ENCODE data around the gene WSCD1.

WSCD1 gene

DNA sequence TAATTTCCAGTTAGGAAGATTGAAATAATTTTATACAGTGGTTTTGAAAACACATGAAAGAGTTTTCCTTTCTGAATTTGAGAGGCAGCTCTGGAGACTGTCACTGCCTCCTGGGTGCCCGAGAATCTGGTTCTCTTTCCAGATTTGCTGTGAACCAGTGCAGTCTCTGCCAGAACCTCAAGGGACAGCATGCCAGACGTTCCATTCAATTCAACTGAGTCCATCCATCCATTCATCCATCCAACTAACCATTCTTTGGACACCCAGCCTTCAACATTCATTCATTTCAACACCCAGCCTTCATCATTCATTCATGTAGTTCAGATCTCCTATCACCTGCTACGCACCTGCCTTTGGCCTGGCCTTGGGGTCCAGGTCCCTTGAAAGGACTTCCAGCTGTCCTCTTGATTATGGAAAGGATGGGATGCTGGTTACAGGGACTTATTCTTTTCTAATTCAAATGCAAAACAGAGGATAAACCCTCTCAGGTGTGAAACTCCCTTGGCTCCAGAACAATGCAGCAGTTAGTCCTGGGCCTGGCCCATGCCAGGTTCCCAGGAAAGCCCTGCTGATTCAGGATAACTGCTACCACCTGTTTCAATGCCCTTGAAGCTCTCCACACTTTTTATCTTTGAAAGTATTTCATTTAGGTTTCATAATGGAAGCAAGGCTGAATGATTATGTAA lies 68.7 kb downstream of the WSCD1 start:
- Histone ChIP-seq H3K4me3 (ENCODE audit: low read length) (no peak overlapping the region), H3K27me3 (ENCODE audit: insufficient read depth, low read length) (no peaks in the 10 kb centered on the region)
- 68% methylated on average over 3 of the region's 3 CpGs for WGBS

DNA sequence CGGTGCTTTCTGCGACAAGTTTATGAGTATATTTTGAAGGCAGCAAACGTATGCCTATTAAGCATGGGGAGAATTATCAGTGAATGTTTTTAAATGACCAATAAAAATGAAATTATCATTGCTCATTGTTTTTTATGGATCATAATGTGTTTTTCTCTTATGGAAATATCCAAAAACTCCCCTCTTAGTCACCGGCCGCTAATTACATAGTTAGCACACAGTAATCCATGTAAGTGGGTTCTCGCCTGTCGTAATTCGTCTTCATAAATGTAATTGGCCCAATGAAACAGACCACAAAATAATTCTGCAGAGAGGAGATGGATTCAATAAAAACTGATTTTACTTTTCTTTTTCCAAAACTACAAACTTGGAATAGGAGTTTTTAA lies 69.3 kb downstream of the WSCD1 start:
- no peaks in the 10 kb centered on the region for H3K36me3 ChIP-seq (ENCODE audit: insufficient read depth, low read length)
- no peak overlapping the region for H3K4me3 ChIP-seq (ENCODE audit: low read length)
- 95% methylated on average over 6 of the region's 8 CpGs for WGBS

More for the DNA sequence above, 68.7 kb downstream of the WSCD1 start:
- H3K9ac ChIP-seq (ENCODE audit: low read depth, low read length), result no peak overlapping the region
- H3K9me3 ChIP-seq (ENCODE audit: insufficient read depth, low read depth, low read length), result no peaks in the 10 kb centered on the region
- no peaks in the 10 kb centered on the region for H3K36me3 ChIP-seq (ENCODE audit: insufficient read depth, low read length)
- peak overlapping the region; percentile 61; the same call in 1 of the 2 replicates for H3K27ac ChIP-seq (ENCODE audit: low read depth, low read length)
- peaks cover 19% of the 10 kb centered on the region for H3K4me1 ChIP-seq (ENCODE audit: insufficient read depth, low read length)

DNA sequence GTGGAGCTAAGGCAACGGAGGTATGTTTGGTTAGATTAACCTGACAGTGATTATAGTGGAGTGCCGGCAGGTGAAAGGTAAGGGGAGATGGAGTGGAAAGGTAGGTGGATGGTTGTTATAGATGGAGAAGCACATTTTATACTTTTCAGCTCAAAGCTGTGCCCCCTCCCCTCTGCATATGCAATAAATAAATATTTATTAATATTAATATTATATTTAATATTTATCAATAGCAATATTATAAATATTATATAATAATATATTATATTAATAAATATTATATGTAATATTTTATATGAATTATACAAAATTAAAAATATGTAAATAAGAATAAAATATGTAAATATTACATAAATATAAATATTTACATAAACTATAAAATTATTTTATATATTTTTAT lies 70.0 kb downstream of the WSCD1 start:
- no peak overlapping the region for H3K9ac ChIP-seq (ENCODE audit: low read depth, low read length)
- no peak overlapping the region for H3K4me3 ChIP-seq (ENCODE audit: low read length)
- H3K4me1 ChIP-seq (ENCODE audit: insufficient read depth, low read length), result peaks cover 19% of the 10 kb centered on the region
- 84% methylated on average over 2 of the region's 2 CpGs for WGBS
- H3K9me3 ChIP-seq (ENCODE audit: insufficient read depth, low read depth, low read length), result no peaks in the 10 kb centered on the region
- no peaks in the 10 kb centered on the region for H3K36me3 ChIP-seq (ENCODE audit: insufficient read depth, low read length)
- H3K27ac ChIP-seq (ENCODE audit: low read depth, low read length), result no peak overlapping the region; the same call in 1 of the 2 replicates
- no peaks in the 10 kb centered on the region for H3K27me3 ChIP-seq (ENCODE audit: insufficient read depth, low read length)

More for the DNA sequence above, 69.3 kb downstream of the WSCD1 start:
- no peaks in the 10 kb centered on the region for H3K27me3 ChIP-seq (ENCODE audit: insufficient read depth, low read length)
- no peak overlapping the region for H3K9ac ChIP-seq (ENCODE audit: low read depth, low read length)
- H3K4me1 ChIP-seq (ENCODE audit: insufficient read depth, low read length), result peaks cover 19% of the 10 kb centered on the region
- H3K27ac ChIP-seq (ENCODE audit: low read depth, low read length), result peak overlapping the region; percentile 61; the same call in 1 of the 2 replicates
- no peaks in the 10 kb centered on the region for H3K9me3 ChIP-seq (ENCODE audit: insufficient read depth, low read depth, low read length)

DNA sequence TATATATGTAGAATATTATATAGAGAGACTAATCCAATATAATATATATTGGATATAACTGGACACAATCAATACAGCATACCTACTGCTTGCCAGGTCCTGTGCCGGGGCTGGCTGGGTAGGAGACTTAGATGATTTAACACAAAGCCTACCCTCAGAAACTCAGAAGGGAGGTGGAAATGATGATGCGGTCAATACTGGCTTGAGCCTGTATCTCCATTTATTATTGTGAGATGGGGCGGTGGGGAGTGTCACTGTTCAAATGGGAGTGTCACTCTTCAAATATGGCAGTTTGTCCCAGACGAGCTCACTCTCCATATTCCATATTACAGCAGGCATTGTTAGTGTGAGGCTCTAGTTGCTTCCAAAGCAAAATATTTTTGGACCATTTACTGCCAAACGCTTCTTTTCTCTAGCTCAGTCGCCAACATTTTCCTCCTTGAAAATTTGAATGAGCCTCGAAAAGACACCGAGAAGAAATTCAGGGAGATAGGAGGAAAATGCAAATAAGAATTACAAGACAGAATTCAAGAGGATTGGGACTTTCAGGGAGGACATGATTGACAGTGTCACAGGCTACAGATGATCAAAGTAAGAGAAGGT lies 70.7 kb downstream of the WSCD1 start:
- H3K4me1 ChIP-seq (ENCODE audit: insufficient read depth, low read length), result peaks cover 19% of the 10 kb centered on the region
- 92% methylated on average over 8 of the region's 8 CpGs for WGBS
- H3K4me3 ChIP-seq (ENCODE audit: low read length), result no peak overlapping the region
- no peaks in the 10 kb centered on the region for H3K9me3 ChIP-seq (ENCODE audit: insufficient read depth, low read depth, low read length)
- H3K27me3 ChIP-seq (ENCODE audit: insufficient read depth, low read length), result no peaks in the 10 kb centered on the region
- no peak overlapping the region for H3K27ac ChIP-seq (ENCODE audit: low read depth, low read length)
- H3K36me3 ChIP-seq (ENCODE audit: insufficient read depth, low read length), result no peaks in the 10 kb centered on the region
- no peak overlapping the region for H3K9ac ChIP-seq (ENCODE audit: low read depth, low read length)

DNA sequence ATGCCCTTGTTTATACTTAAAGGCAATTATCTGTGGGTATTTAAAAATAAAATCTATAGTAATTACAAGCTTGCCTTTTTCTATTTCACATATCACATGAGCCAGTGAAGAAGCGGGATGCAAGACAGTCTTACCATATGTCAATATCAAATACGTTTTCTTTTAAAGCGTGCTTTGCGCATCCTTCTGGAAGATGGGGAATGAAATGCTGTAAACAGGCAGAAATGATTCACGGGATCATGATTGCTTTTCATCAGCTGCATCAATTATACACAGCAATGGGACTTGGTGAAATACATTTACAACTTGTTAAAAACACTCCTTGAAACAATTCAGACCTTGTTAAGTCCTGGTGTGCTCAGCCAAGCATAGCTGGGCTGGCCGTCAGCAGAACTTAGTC lies 72.5 kb downstream of the WSCD1 start:
- H3K4me3 ChIP-seq (ENCODE audit: low read length), result no peak overlapping the region
- 95% methylated on average over 6 of the region's 6 CpGs for WGBS
- H3K27me3 ChIP-seq (ENCODE audit: insufficient read depth, low read length), result no peaks in the 10 kb centered on the region
- no peaks in the 10 kb centered on the region for H3K9me3 ChIP-seq (ENCODE audit: insufficient read depth, low read depth, low read length)
- H3K4me1 ChIP-seq (ENCODE audit: insufficient read depth, low read length), result peaks cover 19% of the 10 kb centered on the region
- no peaks in the 10 kb centered on the region for H3K36me3 ChIP-seq (ENCODE audit: insufficient read depth, low read length)
- no peak overlapping the region for H3K9ac ChIP-seq (ENCODE audit: low read depth, low read length)
- no peak overlapping the region for H3K27ac ChIP-seq (ENCODE audit: low read depth, low read length)

DNA sequence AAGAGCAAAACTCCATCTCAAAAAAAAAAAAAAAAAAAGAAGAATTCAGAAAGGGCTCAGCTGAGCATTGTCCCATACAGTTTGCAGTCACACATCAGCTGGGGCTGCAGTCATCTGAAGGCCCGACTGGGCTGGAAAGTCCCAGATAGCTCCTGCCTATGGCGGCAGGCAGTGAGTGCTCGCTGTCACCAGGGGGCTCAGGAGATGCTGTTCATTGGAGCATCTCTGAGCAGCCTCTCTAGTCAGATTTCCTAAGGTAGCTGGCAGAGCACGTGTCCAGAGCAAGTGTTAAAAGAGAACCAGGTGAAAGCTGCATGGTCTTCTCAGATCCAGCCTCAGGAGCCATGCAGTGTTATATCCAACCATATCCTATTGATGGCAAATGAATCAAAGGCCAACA lies 75.8 kb downstream of the WSCD1 start:
- no peaks in the 10 kb centered on the region for H3K27me3 ChIP-seq (ENCODE audit: insufficient read depth, low read length)
- 92% methylated on average over 4 of the region's 4 CpGs for WGBS
- H3K4me1 ChIP-seq (ENCODE audit: insufficient read depth, low read length), result no peaks in the 10 kb centered on the region
- no peak overlapping the region for H3K27ac ChIP-seq (ENCODE audit: low read depth, low read length)
- no peaks in the 10 kb centered on the region for H3K36me3 ChIP-seq (ENCODE audit: insufficient read depth, low read length)
- no peak overlapping the region for H3K9ac ChIP-seq (ENCODE audit: low read depth, low read length)
- no peak overlapping the region for H3K4me3 ChIP-seq (ENCODE audit: low read length)
- no peaks in the 10 kb centered on the region for H3K9me3 ChIP-seq (ENCODE audit: insufficient read depth, low read depth, low read length)

DNA sequence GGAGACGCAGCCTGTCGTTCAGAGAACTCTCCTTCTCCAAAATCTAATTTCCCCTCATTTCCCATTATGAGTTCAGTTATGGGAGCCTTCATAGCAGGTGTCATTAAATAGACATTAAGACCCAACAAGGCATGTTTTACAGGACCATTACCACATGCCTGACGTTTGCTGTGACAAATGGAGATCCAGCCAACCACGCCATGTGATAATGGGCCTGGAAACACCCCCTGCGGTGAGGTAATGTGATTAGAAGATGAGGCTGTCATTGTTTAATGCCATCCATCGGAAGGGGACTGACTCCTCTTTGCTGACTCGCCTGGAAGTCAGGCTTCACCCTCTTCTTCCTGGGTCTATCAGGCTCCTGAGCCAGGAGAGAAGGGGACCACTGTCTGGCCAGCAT lies 76.9 kb downstream of the WSCD1 start:
- no peak overlapping the region for H3K4me3 ChIP-seq (ENCODE audit: low read length)
- no peak overlapping the region for H3K27ac ChIP-seq (ENCODE audit: low read depth, low read length)
- no peaks in the 10 kb centered on the region for H3K27me3 ChIP-seq (ENCODE audit: insufficient read depth, low read length)
- H3K9me3 ChIP-seq (ENCODE audit: insufficient read depth, low read depth, low read length), result no peaks in the 10 kb centered on the region
- H3K36me3 ChIP-seq (ENCODE audit: insufficient read depth, low read length), result no peaks in the 10 kb centered on the region
- no peak overlapping the region for H3K9ac ChIP-seq (ENCODE audit: low read depth, low read length)
- no peaks in the 10 kb centered on the region for H3K4me1 ChIP-seq (ENCODE audit: insufficient read depth, low read length)
- 79% methylated on average over 7 of the region's 7 CpGs for WGBS

DNA sequence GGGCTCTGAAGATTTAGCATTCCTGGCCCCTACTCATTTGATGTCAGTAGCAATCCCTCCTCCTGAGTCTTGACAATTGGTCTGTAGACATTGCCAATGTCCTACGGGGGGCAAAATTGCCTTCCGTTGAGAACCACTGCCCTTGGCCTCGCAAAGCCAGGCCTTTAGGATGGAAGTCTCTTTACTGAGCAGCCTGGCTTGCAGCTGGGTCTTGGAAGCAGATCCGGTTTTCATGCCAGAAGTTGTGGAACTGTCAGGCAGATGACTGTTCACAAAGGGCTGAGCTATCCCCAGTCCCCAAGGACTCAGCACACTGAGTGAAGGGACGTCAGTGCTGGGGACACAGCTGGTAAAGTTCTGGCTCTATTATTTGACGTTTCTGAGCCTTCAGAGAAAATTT lies 83.2 kb downstream of the WSCD1 start:
- Histone ChIP-seq H3K4me1 (ENCODE audit: insufficient read depth, low read length) (no peaks in the 10 kb centered on the region), H3K36me3 (ENCODE audit: insufficient read depth, low read length) (no peaks in the 10 kb centered on the region), H3K9ac (ENCODE audit: low read depth, low read length) (no peak overlapping the region), H3K4me3 (ENCODE audit: low read length) (no peak overlapping the region), H3K9me3 (ENCODE audit: insufficient read depth, low read depth, low read length) (no peaks in the 10 kb centered on the region), H3K27ac (ENCODE audit: low read depth, low read length) (no peak overlapping the region), H3K27me3 (ENCODE audit: insufficient read depth, low read length) (no peaks in the 10 kb centered on the region)
- 83% methylated on average over 6 of the region's 6 CpGs for WGBS

DNA sequence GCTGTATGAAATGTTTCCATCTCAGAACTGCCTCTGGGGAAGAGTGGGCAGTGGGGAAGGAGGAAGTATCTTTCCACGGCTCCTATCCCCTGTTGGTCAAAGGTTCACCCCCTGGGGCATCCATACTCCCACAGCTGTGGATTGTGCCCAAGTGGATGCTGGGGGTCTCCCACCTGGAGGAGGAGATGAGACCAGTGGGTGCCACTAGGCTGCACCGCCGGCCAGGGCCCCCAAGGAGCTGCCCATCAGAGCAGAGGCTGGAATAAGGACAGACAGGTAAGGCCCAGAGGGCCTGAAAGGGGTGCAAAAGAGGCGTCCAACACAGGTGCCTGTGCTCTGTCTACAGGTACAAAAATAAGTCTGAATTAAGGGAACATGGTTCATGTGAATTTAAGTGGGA lies 87.5 kb downstream of the WSCD1 start:
- H3K27me3 ChIP-seq (ENCODE audit: insufficient read depth, low read length), result no peaks in the 10 kb centered on the region
- H3K9me3 ChIP-seq (ENCODE audit: insufficient read depth, low read depth, low read length), result no peaks in the 10 kb centered on the region
- WGBS, result 95% methylated on average over 4 of the region's 4 CpGs
- no peak overlapping the region for H3K4me3 ChIP-seq (ENCODE audit: low read length)
- peaks cover 21% of the 10 kb centered on the region for H3K4me1 ChIP-seq (ENCODE audit: insufficient read depth, low read length)
- no peak overlapping the region for H3K27ac ChIP-seq (ENCODE audit: low read depth, low read length)
- no peak overlapping the region for H3K9ac ChIP-seq (ENCODE audit: low read depth, low read length)
- H3K36me3 ChIP-seq (ENCODE audit: insufficient read depth, low read length), result no peaks in the 10 kb centered on the region

DNA sequence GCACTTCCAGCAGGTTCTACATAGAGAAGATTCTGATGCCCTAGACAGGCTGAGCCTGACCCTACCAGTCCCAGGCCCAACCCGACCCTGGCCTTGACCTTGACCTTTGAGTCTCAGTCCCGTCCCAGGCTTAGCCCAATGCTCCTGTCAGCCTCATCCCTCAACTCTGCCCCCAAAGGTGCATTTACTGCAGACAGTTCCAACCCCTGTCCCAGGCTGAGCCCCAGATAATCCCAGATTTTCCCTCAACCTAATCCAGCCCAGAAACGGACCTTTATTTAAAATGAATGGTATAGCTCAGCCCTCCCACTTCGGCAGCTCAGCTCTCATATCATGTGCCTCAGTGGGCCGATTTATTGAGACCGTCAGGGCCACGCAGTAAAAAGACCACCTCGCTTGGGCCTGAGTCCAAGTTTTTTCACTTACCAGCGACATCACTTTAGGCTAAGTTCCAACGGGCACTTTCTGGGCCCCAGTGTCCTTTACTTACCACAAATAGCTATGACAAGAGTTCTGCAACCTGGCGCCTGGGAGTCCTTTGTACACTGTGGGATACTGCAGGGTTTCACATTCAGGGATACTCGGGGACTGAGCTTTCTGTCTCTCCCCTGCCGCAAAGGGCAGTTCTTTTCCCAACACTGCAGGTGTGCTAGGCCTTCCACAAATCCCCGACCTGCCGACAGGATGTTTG lies 89.5 kb downstream of the WSCD1 start:
- Histone ChIP-seq H3K36me3 (ENCODE audit: insufficient read depth, low read length) (no peaks in the 10 kb centered on the region), H3K4me1 (ENCODE audit: insufficient read depth, low read length) (peaks cover 31% of the 10 kb centered on the region), H3K9ac (ENCODE audit: low read depth, low read length) (no peak overlapping the region), H3K27ac (ENCODE audit: low read depth, low read length) (no peak overlapping the region), H3K27me3 (ENCODE audit: insufficient read depth, low read length) (no peaks in the 10 kb centered on the region), H3K4me3 (ENCODE audit: low read length) (no peak overlapping the region), H3K9me3 (ENCODE audit: insufficient read depth, low read depth, low read length) (no peaks in the 10 kb centered on the region)
- 83% methylated on average over 15 of the region's 15 CpGs for WGBS

DNA sequence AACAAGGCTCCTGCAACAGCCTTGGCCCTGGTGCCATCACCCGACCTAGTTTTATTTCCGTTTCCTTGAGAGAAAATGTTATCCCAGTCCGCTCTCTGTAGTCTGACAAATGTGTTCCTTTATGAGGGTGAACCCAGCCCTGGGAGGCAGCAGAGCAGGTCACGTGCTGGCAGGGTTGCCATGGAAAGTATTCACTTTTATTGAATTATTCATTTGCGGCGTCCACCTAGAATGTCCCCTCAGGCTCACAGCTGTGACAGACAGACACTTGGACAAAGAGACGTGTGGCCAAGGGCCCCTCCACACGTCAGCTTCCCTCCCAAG lies 90.0 kb downstream of the WSCD1 start:
- H3K9ac ChIP-seq (ENCODE audit: low read depth, low read length), result no peak overlapping the region
- H3K27ac ChIP-seq (ENCODE audit: low read depth, low read length), result no peak overlapping the region
- no peaks in the 10 kb centered on the region for H3K27me3 ChIP-seq (ENCODE audit: insufficient read depth, low read length)
- H3K36me3 ChIP-seq (ENCODE audit: insufficient read depth, low read length), result no peaks in the 10 kb centered on the region
- H3K4me1 ChIP-seq (ENCODE audit: insufficient read depth, low read length), result peaks cover 31% of the 10 kb centered on the region
- no peaks in the 10 kb centered on the region for H3K9me3 ChIP-seq (ENCODE audit: insufficient read depth, low read depth, low read length)
- 89% methylated on average over 8 of the region's 8 CpGs for WGBS
- no peak overlapping the region for H3K4me3 ChIP-seq (ENCODE audit: low read length)

Measured in HUES64 (cell line).